ENCODE results near the gene ID4.
A peak's percentile ranks its signal among the peaks of the same experiment; 100 is the strongest.

Gene ID4

DNA sequence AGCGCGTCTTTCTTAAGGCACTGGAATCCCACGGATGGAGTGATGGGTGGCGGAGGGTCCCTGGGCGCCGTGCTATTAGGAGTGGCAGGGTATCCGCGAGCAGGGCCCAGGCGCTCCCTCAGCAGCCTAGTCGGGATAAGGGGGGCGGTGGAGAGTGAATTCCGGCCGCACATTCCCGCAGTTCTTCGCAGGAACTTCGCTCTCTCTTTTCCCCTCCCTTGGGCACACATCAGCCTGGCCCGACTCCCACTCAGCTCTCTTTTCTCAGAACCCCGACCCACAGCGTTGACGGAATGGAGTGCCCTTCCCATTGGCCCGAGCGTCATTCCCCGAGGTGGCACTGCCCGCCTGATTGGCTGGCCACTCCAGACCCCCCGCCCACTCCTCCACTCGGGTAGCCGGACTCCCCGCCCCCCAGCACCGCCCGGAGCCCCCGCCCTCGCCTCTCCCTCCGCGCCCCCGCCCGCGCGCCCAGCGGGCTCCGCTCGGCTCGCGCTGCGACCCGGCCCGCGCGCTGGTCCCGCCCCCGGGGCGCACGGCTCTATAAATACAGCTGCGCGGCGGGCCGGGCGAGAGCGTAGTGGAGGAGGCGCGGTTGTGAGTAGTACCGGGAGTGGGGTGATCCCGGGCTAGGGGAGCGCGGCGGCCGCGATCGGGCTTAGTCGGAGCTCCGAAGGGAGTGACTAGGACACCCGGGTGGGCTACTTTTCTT is at the start of gene ID4:
ID4 (plus strand) TSS at position 572 of the 712 bp plus-strand sequence. CDS start 385 bp downstream, outside the sequence.
- DNase-seq, result peak; percentile 70

DNA sequence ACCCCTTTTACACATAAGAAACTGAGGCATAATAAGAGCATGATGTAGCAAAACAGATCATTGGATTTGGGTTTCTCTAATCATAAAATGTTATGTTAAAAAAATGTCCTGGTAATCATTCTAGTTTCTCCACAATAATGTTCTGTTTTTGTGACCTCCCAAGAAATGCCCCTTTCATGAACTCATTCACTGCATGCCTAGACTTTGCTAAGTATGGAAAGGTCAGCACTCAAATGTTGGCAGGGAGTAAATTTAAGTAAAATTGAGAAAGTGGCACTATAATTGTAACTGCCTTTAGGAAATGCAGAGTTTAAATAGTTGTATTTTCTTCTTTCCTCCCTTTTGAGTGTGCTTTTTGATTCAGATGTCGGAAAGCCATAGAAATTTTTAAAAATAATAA is 48.5 kb upstream of the ID4 start:
- no peak for DNase-seq

DNA sequence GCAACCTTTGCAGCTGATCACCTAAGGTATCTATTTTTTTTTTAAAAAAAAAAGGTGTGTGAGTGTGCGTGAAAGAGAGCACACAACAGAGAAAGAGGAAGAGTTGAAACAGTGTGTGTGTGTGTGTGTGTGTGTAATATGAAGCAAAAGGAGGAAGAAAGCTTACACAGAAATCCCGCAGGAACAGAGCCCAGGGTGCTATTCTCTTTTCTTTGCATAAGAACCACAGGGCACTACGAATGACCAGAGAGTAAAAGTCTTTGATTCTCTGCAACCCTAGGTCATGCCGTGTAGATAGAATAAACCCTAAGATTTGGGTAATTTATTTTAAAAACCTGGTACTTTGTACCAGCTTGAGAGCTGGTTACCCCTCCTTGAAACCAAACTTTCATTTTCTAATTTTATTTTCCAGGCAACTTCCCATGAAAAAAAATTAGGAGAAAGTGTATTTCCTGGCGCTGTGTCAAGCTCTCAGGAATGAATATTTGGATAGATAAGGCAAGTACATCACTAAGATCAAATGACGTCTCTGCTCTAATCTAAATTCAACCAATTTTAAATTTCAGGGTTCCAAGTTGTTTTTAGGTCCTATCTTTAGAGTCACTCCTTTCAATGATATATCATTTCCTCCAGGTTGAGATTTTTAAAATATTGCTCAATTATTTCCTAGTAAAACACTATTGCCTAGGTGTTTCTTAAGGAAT is 47.9 kb upstream of the ID4 start:
- no peak for DNase-seq

DNA sequence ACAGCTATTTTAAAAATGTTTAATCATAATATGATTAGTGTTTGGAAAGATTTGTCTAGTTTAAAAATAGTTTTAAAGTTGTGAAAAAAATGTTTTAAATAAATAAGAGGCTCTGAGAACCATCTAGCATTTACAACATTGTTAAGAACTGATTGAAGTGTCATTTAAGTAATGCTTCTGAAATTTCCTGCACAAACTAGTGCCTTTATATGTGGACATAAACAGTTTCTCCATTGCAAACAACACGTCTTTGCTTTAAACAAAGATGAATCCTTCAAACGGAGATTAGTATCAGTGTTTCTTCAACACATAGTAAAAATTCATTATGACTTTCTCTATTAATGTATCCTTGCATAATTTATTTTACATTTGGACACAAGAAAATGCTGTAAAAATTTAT is 45.9 kb upstream of the ID4 start:
- no peak for DNase-seq

GRCh38 chr6:19795211-19795610 is 42.0 kb upstream of the ID4 start:
- no peak for DNase-seq

- DNase-seq, result no peak
Observed at GRCh38 chr6:19796452-19796851, 40.7 kb upstream of the ID4 start.

DNA sequence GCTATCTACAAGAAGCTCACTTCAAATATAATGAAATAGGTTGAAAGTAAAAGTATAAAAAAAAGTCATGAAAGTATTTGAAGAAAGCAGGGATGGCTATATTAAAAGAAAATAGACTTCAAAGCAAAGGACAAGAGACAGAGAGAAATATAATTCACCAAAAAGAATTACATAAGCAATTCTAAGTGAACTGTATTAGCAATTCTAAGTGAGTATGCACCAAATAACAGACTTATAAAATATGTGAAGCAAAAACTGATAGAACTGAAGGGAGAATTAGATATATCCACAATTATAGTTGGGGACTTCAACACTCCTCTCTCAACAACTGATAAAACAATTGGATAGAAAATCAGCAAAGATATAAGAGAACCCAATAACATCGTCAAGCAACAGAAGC is 38.8 kb upstream of the ID4 start:
- DNase-seq, result no peak

DNA sequence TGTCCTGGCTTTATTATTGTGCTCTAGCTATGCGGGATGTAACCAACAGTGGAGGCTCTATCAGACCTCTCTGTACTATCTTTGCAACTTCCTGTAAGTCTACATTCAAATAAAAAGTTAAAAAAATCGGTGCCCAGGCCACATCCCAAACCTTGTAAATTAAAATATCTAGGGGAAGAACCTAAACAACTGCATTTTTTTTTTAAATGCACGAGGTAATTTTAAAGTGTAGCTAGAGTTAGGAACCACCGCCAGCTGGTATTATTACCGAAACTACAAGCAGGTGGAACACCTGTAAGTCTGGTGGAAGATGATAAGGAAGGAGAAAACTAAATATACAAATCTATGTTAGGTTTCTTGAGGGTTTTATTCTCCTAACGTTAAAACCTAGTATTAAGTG is 34.5 kb upstream of the ID4 start:
- no peak for DNase-seq

GRCh38 chr6:19803331-19804204 is 33.6 kb upstream of the ID4 start:
- no peak for DNase-seq

GRCh38 chr6:19804205-19805128 is 32.7 kb upstream of the ID4 start:
- peak; percentile 96 for DNase-seq

GRCh38 chr6:19805129-19805481 is 32.1 kb upstream of the ID4 start:
- no peak for DNase-seq

DNA sequence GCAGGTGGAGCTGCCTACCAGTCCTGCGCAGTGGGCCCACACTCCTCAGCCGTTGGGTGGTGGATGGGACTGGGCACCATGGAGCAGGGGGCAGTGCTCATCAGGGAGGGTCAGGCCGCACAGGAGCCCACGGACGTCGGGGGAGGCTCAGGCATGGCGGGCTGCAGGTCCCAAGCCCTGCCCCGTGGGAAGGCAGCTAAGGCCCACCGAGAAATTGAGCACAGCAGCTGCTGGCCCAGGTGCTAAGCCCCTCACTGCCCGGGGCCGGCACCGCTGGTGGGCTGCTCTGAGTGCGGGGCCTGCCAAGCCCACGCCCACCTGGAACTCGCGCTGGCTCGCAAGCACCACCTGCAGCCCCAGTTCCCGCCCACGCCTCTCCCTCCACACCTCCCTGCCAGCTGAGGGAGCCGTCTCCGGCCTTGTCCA is 30.2 kb upstream of the ID4 start:
- DNase-seq, result no peak

DNA sequence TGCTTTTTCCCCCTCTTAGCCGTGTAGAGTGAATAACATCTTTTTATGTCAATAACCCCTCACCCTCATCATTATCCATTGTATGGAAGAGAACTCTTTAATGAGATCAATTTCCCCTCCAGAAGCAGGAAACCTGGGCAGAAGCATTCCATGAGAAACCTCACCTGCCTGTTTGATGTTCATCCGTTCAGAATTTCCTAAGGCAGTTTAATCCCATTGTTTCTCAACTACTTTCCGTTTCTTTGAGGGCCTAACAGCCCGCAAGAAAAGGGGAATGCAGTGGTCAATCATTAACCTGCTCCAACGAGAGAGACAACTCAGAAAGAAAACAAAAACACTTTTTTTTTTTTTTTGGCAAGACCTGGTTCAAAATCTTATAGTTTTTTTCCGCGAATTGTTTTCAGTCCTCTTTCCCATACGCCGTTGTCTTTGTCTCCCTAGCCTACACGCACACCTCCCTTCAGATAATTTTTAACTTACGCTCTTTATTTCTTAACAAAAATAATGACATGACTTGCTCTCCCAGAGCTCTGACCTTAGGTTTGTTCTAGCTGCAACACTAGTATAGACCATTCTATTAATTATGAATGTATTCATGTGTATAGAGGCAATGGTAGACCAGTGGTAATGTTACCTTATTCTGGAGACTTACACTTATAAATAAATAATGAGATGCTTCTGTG is 25.6 kb upstream of the ID4 start:
- DNase-seq, result no peak

- no peak for DNase-seq
Observed at GRCh38 chr6:19812512-19813119, 24.6 kb upstream of the ID4 start.

- DNase-seq, result no peak
Observed at GRCh38 chr6:19818805-19819204, 18.4 kb upstream of the ID4 start.

- no peak for DNase-seq
Observed at GRCh38 chr6:19824058-19824807, 12.9 kb upstream of the ID4 start.

- DNase-seq, result no peak
Observed at GRCh38 chr6:19827247-19827646, 9.9 kb upstream of the ID4 start.

GRCh38 chr6:19827903-19828302 is 9.3 kb upstream of the ID4 start:
- no peak for DNase-seq

DNA sequence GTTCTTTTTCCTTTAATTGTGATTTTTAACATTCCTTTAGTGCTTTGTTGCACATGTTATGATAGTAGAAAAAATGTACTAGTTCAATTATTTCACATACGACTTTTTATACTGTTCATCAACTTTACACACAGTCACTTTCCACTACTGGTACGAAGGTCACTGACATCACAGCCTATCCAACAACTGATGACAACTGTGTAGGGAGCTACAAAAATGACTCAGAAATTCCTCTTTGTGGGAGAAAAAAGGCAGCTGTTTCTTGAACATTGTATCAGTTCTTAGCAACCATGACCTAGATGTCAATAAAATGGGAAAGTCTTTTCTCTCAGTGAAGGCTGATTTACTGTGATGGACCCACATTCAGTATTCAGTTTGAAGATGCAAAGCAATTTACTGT is 7.0 kb upstream of the ID4 start:
- no peak for DNase-seq

GRCh38 chr6:19831358-19831757 is 5.8 kb upstream of the ID4 start:
- DNase-seq, result no peak

GRCh38 chr6:19833947-19834346 is 3.2 kb upstream of the ID4 start:
- no peak for DNase-seq

Data from NCI-H2171 (cell line).